ENCODE data around the gene PLA2G4B.

The PLA2G4B gene

DNA sequence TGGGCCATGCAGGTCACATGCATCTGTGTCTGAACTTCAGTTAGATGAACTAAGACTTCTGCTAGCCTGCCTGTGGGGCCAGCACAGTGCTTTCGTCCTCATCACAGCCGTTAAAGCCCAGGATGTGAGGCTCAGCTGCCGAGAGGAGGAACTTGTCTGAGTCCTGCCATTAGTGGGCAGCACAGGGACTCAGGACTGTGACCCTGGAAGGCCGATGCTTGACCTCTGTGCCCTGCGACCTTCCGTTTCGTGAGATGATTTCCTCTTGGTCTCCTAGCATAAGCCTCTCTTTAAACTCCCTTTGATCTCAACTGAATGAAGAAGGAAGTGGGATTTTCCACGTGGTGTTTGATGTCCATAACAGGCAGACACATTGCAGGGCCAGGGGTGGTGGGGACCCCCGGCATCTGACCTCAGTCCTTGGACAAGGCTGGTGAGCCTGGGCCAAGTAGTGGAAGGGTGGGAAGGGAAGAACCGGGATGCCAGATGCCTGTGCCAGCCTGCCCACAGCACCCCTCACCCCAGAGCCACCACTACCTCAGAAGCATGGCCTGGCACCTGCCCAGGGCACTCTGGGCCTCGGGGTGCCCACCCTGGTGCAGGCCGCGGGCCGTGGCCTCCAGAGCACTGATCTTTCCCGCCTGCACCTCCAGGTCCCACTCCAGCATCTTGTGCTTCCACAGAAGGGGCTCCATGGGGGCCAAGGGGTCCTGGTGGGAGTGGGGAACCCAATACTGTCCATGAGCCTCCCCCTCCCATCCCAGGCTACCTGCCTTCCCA, 21.6 kb downstream of the PLA2G4B start:
- no peak for DNase-seq (ENCODE audit: low read depth)
- TF ChIP-seq, protein P1, sequence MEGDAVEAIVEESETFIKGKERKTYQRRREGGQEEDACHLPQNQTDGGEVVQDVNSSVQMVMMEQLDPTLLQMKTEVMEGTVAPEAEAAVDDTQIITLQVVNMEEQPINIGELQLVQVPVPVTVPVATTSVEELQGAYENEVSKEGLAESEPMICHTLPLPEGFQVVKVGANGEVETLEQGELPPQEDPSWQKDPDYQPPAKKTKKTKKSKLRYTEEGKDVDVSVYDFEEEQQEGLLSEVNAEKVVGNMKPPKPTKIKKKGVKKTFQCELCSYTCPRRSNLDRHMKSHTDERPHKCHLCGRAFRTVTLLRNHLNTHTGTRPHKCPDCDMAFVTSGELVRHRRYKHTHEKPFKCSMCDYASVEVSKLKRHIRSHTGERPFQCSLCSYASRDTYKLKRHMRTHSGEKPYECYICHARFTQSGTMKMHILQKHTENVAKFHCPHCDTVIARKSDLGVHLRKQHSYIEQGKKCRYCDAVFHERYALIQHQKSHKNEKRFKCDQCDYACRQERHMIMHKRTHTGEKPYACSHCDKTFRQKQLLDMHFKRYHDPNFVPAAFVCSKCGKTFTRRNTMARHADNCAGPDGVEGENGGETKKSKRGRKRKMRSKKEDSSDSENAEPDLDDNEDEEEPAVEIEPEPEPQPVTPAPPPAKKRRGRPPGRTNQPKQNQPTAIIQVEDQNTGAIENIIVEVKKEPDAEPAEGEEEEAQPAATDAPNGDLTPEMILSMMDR (IDR thresholded peaks at IDR 0.05; ENCODE audit: insufficient read depth, low read depth, low read length, missing control alignments) = no peak

DNA sequence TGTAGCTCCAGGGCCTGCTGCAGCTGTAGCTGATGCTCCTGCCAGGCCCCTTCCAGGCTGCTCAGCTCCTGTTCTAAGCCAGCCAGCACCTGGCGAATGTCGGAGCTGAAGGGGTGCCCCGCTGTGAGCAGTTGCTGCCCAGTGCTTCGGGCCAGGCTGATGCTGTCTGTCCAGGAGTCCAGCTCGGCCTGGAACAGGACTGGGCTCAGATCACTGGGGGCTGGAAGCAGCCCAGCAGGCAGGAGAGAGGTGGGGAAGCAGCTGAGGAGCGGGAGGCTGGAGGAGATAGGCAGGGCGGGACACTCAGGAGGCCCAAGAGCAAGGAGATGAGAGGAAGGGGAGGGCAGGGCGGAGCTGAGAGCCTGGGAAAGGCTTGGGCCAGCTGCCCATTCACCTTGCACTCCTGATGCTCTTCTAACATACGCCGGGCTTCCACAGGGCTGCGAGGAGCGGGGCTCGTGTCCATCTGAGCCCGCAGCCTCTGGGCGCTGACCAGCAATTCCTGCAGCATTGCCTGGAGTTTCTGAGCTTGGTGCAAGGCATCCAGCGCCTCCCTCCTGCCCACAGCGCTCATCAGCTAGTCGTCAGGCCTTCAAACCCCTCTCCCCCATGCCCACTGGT, 23.2 kb downstream of the PLA2G4B start:
- no peak for DNase-seq (ENCODE audit: low read depth)
- H3K4me3 ChIP-seq (ENCODE audit: low read length) = no peak overlapping the region
- TF ChIP-seq, protein P1 (IDR thresholded peaks at IDR 0.05; ENCODE audit: insufficient read depth, low read depth, low read length, missing control alignments) = no peak

More for the DNA sequence above, 21.6 kb downstream of the PLA2G4B start:
- no peak overlapping the region for H3K4me3 ChIP-seq (ENCODE audit: low read length)

DNA sequence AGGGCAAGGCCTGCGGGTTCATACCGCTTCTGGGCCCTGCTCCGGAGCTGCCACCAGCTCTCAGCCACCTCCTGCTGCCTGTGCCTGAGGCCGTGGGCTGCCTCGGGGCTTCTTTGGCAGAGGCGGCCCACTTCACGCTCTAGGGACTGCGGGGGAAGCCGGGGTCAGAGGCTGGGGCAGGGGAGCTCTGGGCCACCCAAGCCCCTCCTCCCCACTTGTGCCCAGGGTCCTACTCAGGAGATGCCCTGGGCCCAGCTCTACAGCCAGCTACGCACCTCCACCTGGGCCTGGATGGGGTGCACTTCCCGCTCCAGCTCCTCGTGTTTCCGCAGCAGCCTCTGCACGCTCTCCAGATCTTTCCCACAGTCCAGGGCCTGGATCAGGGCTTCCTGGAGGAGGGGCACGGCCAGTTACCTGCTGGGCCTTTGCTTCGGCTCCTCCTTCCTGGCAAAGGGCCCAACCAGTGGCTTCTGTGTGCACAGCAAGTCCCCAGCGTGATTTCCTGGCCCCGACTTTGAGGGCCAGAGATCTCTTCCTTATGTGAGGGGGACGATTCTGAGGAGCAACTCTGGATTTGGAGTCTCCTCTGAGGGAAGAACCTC, 24.0 kb downstream of the PLA2G4B start:
- TF ChIP-seq, protein P1 (IDR thresholded peaks at IDR 0.05; ENCODE audit: insufficient read depth, low read depth, low read length, missing control alignments) = no peak

DNA sequence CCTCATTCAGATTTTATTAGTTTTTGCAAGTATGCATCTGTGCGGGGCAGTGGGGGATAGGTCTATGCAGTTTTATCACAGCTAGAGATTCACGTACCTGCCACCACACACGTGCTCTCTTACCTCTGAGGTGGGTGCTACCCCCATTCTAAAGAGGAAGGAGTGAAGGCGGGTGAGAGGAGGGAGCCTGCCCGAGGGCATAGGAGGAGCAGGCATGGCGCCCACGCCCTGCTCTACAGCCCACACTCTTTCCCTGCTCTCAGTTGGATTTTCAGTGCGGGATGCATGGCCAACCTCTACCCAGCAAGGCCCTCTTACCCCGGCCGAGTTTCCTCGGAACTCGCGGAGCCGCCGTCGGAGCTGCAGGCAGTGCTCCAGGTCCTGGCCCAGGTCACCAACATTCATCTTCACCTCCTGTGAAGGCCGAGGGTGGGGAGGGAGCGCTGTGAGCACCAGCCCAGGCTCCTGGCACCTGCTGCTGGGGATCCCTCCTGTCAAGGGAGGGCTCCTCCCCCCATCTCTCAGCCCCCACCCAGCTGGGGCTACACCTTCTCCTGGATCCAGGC, 26.9 kb downstream of the PLA2G4B start:
- DNase-seq (ENCODE audit: low read depth) = no peak
- TF ChIP-seq, protein P1 (IDR thresholded peaks at IDR 0.05; ENCODE audit: insufficient read depth, low read depth, low read length, missing control alignments) = no peak
- H3K4me3 ChIP-seq (ENCODE audit: low read length) = no peak overlapping the region

More for the DNA sequence above, 24.0 kb downstream of the PLA2G4B start:
- no peak for DNase-seq (ENCODE audit: low read depth)
- H3K4me3 ChIP-seq (ENCODE audit: low read length) = no peak overlapping the region

DNA sequence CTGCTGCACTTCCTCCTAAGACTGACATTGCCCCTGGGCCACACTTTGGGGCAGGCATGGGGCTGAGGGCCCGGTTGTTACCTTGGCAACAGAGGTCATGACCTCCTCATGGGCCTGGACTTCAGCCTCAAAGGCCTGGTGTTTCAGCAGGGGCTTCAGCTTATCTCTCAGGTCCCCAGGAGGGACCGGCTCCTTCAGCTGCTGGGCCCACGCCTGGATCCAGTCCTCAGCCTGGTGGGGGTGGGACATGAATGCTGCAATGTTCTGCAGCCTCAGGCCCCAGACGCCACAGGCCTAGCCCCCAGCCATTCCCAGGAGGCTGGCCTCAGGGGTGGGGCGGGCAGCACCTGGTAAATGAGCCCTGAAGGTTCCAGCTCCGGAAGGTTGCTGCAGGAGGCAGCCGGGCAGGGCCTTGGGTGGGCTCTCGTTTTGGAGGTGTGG, 27.6 kb downstream of the PLA2G4B start:
- no peak overlapping the region for H3K4me3 ChIP-seq (ENCODE audit: low read length)
- DNase-seq (ENCODE audit: low read depth) = no peak
- TF ChIP-seq, protein P1 (IDR thresholded peaks at IDR 0.05; ENCODE audit: insufficient read depth, low read depth, low read length, missing control alignments) = no peak

DNA sequence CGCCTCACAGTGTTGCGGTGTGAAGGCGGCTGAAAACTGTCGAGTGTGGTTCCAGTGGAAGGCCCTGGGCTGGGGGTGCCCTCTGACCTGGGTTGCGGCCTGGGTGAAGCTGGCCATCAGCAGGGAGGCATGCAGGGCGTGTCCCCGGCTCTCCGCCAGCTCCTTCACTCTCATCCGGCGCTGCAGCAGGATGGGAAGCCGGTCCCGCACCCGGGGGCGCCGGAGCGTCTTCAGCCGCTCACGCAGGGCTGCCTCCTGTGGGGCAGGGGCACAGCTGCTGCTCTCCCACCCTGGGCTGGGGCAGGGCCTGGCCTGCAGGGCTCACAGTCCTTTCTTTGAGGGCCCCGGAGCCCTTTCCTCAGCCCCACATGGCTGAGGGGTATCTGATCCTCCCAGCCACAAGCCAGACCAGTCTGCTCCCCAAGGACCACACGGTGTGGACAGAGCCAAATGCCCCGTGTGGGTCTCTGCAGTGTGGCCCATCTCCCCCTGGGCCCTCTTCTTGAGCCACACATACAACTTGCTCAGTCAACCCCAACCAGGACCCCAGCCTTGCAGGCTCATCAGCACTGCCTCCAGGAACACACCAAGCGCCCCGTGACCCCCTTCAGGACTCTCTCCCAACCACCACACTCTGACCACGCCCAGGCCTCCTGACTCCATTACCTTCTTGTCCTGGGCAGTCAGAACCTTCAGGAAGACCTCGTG, 28.4 kb downstream of the PLA2G4B start:
- no peak for DNase-seq (ENCODE audit: low read depth)
- TF ChIP-seq, protein P1 (IDR thresholded peaks at IDR 0.05; ENCODE audit: insufficient read depth, low read depth, low read length, missing control alignments) = no peak
- no peak overlapping the region for H3K4me3 ChIP-seq (ENCODE audit: low read length)

Measured in epithelial cell of esophagus (primary cell).